Heart left ventricle (tissue), 13 donors: ENCODE data around the gene FBF1.

Experiments used
- CTCF ChIP-seq, 12 donors: fragments of 200-600 bp; sonication (generic) in 4 of 12; IDR thresholded peaks; one replicate each; pipeline versions ENCODE4 v1.5.0 to v1.8.0; 2018 to 2022; ENCODE audit warnings: antibody characterized with exemption in 12 of 12, mild to moderate bottlenecking in 5 of 12
- POLR2A ChIP-seq, 2 donors: fragments of 450-650 bp; IDR thresholded peaks; one replicate each; pipeline ENCODE4 v1.6.1; 2017; ENCODE audit warnings: antibody characterized with exemption in 2 of 2, mild to moderate bottlenecking in 2 of 2, moderate library complexity in 2 of 2
- donor health status: ischemic (EF 13 %, LVEDD 7.1; RV severe dilation, severe dysfunction).
- donor health status: DM: no; HTN: yes; CAD: no.
- donor health status: DM: no; HTN: no; CAD: no.
- donor health status: ischemic (EF 25% LVEDD 6.9; RV normal size, moderate dysfunction).
- donor health status: ischemic (EF 25% LVEDD 5.7; RV mildly dilated, moderate dysfunction).
- donor health status: ischemic (EF 35%, LVEDD 5.7; RV mildly dilated, moderate dysfunction).
- donor health status: nonischemic (EF 11% LVEDD 7.7; RV severe dilation, severe dysfunction).
- donor health status: DM: yes; HTN: yes; CAD: no.
- donor health status: PGD.
- donor health status: ischemic (EF 29% LVEDD 5.4; RV normal size, mild dysfunction).
- donor health status: nonischemic (EF 23%, LVEDD 6.1; RV moderate dilation, normal function).

GRCh38 chr17:75933808-75934207 is 7.0 kb downstream of the FBF1 start:
- TF ChIP-seq CTCF (IDR thresholded peaks at IDR 0.05) (no peak), POLR2A (IDR thresholded peaks at IDR 0.05) (no peak)
